GM19351 (cell line): ENCODE data around the gene CAPN2.

ENCODE experiments used
- ATAC-seq: cut with Tn5 transposase; IDR thresholded peaks from one replicate; pipeline ENCODE4 v1.9.1; 2021; ENCODE audit warnings: mild to moderate bottlenecking, moderate library complexity; ENCODE audit not compliant: unreplicated experiment

Gene CAPN2

GRCh38 chr1:223702735-223703667, 9.3 kb upstream of the CAPN2 start:
- no peak for ATAC-seq

- ATAC-seq = no peak
Observed at GRCh38 chr1:223703668-223704013, 8.7 kb upstream of the CAPN2 start.

DNA sequence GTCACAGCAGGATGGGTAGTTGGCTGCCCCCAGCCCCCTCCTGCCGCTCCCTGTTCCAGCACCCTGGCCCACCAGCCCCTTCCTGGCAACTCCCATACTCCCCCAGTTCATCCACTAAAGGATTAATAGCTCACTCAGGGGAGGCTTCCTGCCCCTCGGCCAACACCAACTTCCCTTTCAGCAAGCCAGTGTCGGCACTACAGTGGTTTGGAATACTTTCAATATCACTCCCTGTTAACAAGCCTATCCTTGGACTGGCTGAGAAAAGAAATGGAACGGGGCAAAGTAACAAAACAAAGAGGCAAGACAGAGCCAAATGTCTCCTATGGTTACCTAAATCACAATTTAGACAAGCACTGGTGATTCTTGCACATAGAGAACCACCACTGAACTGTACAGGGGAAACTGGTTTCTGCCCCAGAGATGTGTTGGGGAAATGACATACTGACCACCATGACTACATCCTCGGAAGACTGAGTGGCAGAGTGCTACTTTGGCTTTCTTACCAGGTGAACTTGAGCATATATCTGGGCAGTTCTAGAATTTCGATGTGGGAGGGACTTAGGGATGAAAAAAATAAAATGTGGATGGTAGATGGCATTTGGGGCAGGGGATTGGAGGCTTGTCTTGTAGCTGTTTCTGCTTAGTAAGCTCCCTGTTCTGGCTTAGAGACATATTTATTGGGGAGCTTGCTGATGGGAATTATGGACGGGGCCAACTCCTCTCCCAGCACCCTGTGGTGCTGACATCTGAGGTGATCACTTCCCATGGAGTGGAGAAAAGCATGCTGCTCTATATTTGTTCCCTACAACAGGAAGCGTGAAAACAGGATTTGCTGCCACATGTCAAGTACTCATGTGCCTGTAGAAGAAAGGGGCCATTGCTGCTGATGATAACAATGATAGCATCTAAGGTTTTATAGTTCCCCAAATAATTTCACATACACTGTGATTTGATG, 7.1 kb upstream of the CAPN2 start:
- no peak for ATAC-seq

GRCh38 chr1:223706077-223706973, 6.0 kb upstream of the CAPN2 start:
- no peak for ATAC-seq

DNA sequence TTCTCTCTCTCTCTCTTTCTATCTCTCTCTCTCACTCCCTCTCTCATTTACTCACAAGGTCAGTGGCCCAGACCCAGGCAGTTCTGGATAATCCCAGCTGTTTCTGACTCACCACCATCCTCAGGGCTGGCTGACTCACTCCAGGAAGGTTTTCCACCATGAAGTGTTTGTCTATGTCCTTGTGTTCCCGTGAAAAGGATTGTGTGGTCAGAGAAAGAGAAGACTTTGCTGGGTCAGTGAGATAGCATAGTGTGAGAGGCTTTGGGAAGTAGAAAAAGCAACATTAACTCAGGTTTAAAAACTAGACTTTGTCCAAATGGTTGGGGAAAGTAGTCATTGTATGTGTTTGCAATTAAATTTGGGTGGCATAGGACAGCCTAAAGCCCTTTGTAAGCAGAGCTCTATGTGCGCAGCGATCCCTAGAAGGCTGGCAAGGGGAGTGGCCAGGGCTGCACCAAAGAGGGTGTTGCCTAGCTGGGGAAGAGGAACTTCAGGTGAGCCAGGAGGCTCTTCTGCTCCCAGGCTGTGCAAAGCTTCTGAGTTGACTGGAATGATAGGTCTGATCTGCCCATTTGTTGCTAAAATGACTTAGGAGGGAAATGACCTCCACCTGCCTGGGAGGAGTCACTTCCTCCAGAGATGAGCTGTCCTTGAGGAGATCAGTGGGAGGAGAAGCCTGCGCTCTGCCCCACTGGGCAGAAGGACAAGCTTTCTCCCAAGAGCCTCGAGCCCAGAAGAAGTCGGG, 4.9 kb upstream of the CAPN2 start:
- no peak for ATAC-seq

DNA sequence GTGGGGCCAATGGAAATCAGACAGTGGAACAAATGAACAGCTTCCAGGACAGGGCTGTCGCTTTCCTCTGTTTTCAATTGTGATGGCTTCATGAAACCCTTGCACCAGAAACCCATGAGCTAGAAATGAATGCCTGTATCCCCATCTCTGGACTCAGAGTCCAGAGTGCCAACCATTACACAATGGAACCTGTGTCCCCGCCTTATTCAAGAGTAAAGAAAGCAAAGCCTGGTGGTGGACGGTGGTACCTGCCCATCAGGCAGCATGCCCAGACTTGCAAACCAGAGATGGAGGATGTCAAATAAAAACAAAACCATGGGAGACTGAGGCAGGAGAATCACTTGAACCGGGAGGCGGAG, 4.4 kb upstream of the CAPN2 start:
- ATAC-seq = no peak

DNA sequence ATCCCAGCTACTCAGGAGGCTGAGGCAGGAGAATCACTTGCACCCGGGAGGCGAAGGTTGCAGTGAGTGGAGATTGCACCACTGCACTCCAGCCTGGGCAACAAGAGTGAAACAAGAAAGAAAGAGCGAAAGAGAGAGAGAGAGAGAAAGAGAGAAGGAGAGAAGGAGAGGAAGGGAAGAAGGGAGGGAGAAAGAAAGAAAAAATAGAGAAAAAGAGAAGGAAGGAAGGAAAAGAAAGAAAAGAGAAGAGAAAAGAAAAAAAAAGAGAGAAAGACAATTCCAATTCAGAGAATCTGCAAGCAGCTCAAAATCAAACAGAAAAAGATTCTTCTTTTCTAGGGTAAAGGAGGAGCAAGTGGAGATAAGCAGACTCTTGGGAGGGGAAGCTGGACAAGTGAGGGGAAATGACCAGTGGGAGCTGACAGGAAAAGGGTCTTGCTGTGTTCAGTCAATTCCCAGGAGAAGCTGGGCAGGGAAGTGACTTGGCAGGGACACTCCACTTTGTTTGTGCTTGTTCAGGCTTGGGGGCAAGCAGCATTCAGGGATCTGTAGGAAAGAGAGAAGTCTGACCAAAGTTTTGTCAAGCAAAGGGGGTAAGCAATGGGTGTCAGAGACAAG, 3.6 kb upstream of the CAPN2 start:
- ATAC-seq = no peak

DNA sequence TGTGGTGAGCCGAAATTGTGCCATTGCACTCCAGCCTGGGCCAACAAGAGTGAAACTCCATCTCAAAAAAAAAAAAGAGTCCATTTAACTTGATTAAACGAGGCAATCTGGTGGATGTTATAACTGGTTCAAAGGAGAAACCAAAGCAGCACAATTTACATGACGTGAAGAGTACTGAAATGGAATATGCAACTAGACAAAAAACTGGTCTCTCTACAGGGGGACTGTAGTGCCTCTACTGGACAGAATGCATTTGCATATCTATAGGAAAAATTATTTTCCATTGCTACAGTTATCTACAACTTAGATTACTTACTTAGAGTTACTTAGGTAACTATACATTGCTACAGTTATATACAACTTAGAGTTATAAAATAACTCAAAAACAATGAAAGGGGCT, 2.7 kb upstream of the CAPN2 start:
- ATAC-seq = no peak

- no peak for ATAC-seq
Observed at GRCh38 chr1:223710179-223711133, 1.9 kb upstream of the CAPN2 start.

- ATAC-seq = no peak
Observed at GRCh38 chr1:223711173-223711572, 1.2 kb upstream of the CAPN2 start.

DNA sequence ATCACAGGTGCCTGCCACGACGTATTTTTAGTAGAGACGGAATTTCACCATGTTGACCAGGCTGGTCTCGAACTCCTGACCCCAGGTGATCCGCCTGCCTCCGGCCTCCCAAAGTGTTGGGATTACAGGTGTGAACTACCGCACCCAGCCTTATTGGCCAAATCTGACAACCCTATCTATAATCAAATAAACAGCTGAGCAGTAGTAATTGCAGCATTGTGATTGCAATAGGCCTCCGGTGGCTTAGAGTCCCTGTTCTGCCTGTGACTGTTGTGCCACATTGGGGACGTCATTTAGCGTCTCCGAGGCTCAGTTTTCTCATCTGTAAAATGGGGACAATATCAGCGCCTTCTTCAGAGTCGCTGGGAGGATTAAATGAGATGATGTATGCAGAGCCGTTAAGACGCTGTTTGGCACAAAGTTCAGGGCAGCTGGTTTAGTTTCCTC, 569 bp upstream of the CAPN2 start:
- no peak for ATAC-seq

- peak; percentile 21 for ATAC-seq
Observed at GRCh38 chr1:223712850-223713474, 623 bp downstream of the CAPN2 start.

DNA sequence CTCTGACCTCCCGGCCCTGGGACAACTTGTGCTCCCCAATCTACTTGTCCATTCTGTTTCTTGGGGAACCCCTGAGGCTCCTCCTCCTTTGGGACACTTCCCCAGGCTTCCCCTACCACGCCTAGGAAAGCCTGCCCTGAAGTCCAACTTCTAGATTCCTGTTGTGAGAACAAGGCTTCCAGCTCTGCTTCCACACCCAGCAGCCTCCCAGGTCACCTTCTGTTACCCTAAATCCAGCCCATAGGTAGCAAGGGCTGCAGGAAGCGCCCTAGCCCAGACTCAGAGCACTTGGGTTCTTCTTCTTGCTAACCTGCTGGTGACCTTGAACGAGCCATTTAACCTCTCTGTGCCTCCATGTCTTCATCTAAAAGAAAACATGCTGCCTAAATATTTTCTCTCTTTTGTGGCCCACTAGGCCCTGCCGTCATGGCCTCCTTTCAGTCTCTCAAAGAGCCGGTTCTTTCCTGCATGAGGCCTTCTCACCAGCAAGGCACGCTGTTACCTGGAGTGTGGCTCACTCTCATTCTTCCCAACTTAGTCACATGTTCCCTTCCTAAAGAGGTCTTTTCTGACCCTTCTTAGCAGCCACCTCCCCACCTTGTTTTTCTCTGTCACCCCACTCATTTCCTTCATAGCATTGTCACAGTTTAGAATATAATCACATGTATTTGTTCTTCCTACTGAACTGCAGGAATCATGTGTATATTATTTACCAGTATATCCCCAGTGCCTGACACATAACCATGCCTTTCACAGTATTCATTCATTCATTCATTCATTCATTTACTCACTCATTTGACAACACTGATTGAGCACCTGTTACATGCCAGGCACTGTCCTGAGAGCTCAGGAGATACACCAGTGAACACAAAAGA, 1.4 kb downstream of the CAPN2 start:
- ATAC-seq = no peak

DNA sequence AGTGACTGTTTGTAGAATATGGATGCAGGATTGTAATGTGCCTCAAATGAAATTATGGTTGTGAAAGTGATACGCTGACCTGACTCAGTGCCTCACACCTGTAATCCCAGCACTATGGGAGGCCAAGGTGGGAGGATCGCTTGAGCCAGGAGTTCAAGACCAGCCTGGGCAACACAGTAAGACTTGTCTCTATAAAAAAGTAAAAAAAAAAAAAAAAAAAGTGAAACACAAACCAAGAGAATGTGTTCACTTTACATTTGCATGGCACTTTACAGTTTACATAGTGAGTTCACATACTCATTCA, 2.0 kb downstream of the CAPN2 start:
- no peak for ATAC-seq

DNA sequence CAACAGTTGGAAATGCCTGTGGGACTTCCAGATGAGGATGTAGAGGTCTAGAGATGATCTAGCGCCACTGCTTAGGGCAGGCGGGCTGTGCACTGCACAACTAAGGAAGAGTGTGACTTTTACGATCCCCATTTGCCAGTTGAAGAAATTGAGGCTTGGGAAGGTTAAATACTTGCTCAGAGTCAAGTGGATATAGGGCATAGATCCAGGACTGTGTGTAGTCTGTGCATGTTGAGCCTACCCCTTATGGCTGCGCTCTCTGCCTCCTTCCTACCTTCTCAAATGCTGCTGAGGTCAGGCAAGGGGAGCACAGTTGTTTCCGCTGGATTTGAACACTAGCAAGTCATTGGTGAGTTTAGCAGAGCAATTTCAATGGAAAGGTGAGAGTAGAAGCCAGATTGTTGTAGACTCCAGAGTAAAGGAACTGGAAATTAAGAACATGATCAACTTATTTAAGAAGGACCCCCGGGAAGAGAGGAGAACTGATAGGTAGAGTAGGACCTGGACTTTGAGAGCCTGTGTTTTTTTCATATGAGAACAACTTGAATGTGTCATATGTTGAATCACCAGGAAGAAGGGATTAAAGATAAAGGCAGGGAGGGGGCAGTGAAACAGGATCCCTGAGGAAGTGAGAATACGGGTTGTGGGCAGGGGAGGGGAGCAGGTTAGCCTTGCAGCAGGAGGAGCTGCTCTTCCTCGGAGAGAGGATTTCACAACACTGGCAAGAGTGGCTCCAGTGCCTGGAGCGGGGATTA, 2.7 kb downstream of the CAPN2 start:
- no peak for ATAC-seq

GRCh38 chr1:223715604-223716172, 3.3 kb downstream of the CAPN2 start:
- no peak for ATAC-seq
